ENCODE measurements around the gene JCHAIN.

JCHAIN gene

DNA sequence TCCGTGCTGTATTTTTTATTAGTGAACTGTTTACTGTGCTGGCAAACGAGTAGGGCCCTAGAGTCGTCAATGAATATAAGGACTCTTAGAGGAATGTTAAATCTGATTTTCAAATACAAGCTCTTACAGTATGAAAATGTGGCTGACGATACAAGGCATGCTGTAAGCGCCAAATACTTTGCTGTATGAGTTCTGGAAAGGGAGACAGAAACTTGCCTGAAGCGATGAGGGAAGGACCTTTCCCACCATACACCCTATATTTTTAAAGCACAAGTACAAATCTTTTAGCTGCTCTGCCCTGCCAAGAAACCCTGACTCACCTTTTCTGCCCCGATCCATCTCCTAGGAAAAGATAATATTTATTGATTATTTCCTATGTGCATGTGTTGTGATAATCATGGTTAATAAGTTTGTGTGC lies 39.7 kb upstream of the JCHAIN start:
- Histone ChIP-seq H3K4me3 (ENCODE audit: severe bottlenecking) (peak overlapping the region; percentile 84), H3K27me3 (ENCODE audit: insufficient read depth, poor library complexity, severe bottlenecking) (no peaks in the 10 kb centered on the region), H3K36me3 (ENCODE audit: low read depth) (no peaks in the 10 kb centered on the region), H3K9me3 (ENCODE audit: severe bottlenecking) (no peaks in the 10 kb centered on the region), H3K27ac (ENCODE audit: poor library complexity, severe bottlenecking) (peak overlapping the region; percentile 94), H3K4me1 (ENCODE audit: insufficient read depth, poor library complexity, severe bottlenecking) (peaks cover 15% of the 10 kb centered on the region)
- no peak for DNase-seq (ENCODE audit: low spot score)
- TF ChIP-seq, protein P1, sequence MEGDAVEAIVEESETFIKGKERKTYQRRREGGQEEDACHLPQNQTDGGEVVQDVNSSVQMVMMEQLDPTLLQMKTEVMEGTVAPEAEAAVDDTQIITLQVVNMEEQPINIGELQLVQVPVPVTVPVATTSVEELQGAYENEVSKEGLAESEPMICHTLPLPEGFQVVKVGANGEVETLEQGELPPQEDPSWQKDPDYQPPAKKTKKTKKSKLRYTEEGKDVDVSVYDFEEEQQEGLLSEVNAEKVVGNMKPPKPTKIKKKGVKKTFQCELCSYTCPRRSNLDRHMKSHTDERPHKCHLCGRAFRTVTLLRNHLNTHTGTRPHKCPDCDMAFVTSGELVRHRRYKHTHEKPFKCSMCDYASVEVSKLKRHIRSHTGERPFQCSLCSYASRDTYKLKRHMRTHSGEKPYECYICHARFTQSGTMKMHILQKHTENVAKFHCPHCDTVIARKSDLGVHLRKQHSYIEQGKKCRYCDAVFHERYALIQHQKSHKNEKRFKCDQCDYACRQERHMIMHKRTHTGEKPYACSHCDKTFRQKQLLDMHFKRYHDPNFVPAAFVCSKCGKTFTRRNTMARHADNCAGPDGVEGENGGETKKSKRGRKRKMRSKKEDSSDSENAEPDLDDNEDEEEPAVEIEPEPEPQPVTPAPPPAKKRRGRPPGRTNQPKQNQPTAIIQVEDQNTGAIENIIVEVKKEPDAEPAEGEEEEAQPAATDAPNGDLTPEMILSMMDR (IDR thresholded peaks at IDR 0.05; ENCODE audit: poor library complexity, severe bottlenecking): no peak
- ATAC-seq (ENCODE audit: low read depth): peak; percentile 4; the same call in 1 of the 3 replicates

DNA sequence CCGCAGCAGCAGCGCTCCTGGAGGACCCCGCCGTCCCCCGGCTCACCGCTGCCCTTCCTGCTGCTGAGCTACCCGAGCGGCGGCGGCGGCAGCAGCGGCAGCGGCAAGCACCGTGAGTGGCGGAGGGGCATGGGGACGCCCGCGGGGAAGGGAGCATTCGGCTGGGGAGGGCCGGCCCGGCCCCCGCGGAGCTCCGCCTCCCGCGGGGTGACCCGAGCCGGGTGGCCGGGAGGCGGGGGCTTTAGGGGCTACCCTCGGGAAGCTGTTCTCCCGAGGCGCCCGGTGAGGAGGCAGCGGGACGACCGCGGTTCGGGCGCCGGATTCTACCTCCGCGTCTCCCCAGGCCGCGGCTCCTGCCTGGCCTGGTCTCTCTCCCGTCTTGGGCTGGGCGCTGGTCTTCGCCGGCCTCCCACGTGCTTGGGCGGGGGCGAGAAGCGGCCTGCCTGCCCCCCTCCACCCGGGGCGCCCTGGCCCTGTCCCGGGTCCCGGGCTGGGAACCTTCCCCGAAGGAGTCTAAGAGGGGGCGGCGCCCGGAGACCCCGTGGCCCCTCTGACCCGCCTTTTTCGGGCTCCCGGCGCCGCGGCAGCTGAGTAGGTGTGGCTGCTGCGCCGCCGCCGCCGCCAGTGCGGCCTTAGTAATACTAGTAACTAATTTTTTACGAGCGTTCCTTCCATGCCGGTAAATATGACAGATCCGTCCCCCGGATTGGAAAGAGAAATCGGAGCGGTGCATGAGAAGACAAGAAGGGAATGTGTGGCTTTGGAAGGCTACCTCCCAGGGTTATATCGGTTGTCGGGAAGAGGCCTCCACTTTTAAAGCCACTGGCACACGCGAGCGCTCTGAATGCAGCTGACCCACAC lies 39.1 kb upstream of the JCHAIN start:
- Histone ChIP-seq H3K36me3 (ENCODE audit: low read depth) (no peaks in the 10 kb centered on the region), H3K9me3 (ENCODE audit: severe bottlenecking) (no peaks in the 10 kb centered on the region), H3K4me1 (ENCODE audit: insufficient read depth, poor library complexity, severe bottlenecking) (peaks cover 21% of the 10 kb centered on the region), H3K4me3 (ENCODE audit: severe bottlenecking) (peak overlapping the region; percentile 84), H3K27ac (ENCODE audit: poor library complexity, severe bottlenecking) (peak overlapping the region; percentile 94), H3K27me3 (ENCODE audit: insufficient read depth, poor library complexity, severe bottlenecking) (no peaks in the 10 kb centered on the region)
- DNase-seq (ENCODE audit: low spot score): peak; percentile 74
- TF ChIP-seq, protein P1 (IDR thresholded peaks at IDR 0.05; ENCODE audit: poor library complexity, severe bottlenecking): no peak
- ATAC-seq (ENCODE audit: low read depth): peak; percentile 64

DNA sequence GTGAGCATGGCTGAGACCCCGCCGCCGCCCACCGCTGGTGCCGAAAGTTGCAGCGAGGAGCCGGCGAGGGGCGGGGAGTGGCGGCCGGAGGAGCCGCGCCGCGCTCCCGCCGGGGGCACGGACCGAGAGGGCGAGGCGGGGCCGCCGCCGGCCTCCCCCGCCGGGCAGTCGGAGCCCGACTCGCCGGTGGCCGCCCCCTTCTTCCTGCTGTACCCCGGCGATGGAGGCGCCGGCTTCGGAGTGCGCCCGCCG lies 38.5 kb upstream of the JCHAIN start:
- TF ChIP-seq, protein P1 (IDR thresholded peaks at IDR 0.05; ENCODE audit: poor library complexity, severe bottlenecking): no peak
- DNase-seq (ENCODE audit: low spot score): no peak
- Histone ChIP-seq H3K27me3 (ENCODE audit: insufficient read depth, poor library complexity, severe bottlenecking) (no peaks in the 10 kb centered on the region), H3K27ac (ENCODE audit: poor library complexity, severe bottlenecking) (peak overlapping the region; percentile 94), H3K36me3 (ENCODE audit: low read depth) (no peaks in the 10 kb centered on the region), H3K4me1 (ENCODE audit: insufficient read depth, poor library complexity, severe bottlenecking) (peaks cover 21% of the 10 kb centered on the region), H3K9me3 (ENCODE audit: severe bottlenecking) (no peaks in the 10 kb centered on the region), H3K4me3 (ENCODE audit: severe bottlenecking) (peak overlapping the region; percentile 84)
- no peak; the same call in 2 of the 3 replicates for ATAC-seq (ENCODE audit: low read depth)

DNA sequence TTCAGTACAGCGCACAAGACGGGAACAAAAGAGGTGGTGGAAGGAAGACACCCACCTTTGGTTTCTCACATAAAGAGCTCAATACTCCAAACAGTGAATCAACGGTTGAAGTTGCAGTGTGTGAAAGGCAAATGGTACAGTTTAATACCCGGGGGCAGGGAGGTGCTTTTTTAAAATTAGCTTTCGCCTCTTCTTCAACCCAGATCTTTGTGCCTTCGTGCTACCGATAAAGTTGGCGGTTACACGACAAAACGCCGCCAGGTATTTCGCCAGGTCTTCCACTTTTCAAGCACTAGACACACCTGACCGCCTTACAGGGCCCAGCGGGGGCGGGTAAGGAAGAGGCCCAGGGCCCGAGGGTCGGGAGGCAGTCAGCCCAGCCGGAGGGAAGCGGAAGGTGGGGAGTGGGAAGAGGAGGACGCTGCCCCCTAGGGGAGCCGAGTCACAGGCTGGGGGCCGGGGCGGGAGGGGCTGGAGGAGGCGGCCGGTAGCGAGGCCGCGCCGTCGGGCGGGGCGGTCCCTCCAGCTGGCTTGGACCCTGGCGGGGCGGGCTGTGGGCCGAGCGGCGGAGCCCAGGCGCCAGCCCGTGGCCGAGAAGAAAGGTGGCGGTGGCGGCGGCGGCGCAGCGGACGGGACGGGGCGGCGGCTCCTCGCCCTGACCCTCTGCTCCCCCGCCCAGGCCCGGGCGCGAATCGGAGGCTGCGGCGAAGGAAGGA lies 38.1 kb upstream of the JCHAIN start:
- DNase-seq (ENCODE audit: low spot score) (peak; percentile 72), ATAC-seq (ENCODE audit: low read depth) (peak; percentile 53)
- Histone ChIP-seq H3K4me1 (ENCODE audit: insufficient read depth, poor library complexity, severe bottlenecking) (peaks cover 21% of the 10 kb centered on the region), H3K27ac (ENCODE audit: poor library complexity, severe bottlenecking) (peak overlapping the region; percentile 94), H3K9me3 (ENCODE audit: severe bottlenecking) (no peaks in the 10 kb centered on the region), H3K4me3 (ENCODE audit: severe bottlenecking) (peak overlapping the region; percentile 84), H3K27me3 (ENCODE audit: insufficient read depth, poor library complexity, severe bottlenecking) (no peaks in the 10 kb centered on the region), H3K36me3 (ENCODE audit: low read depth) (no peaks in the 10 kb centered on the region)
- TF ChIP-seq, protein P1 (IDR thresholded peaks at IDR 0.05; ENCODE audit: poor library complexity, severe bottlenecking): peak; percentile 57

Measured in RWPE2 (cell line).